Activated CD4-positive, alpha-beta T cell treated with anti-CD3 and anti-CD28 coated beads, Interleukin-2, amount 50 U/mL, for 16 hours (primary cell): ENCODE results near the gene ADH6.
"Not testable (repeated sequence)": the region's sequence is repeated elsewhere in the genome, so short reads cannot be mapped to it uniquely, and the experiment has no call there.

Experiments used
- DNase-seq: peaks from one replicate; pipeline ENCODE4 v3.0.0-alpha.2; 2020

ADH6 gene

DNA sequence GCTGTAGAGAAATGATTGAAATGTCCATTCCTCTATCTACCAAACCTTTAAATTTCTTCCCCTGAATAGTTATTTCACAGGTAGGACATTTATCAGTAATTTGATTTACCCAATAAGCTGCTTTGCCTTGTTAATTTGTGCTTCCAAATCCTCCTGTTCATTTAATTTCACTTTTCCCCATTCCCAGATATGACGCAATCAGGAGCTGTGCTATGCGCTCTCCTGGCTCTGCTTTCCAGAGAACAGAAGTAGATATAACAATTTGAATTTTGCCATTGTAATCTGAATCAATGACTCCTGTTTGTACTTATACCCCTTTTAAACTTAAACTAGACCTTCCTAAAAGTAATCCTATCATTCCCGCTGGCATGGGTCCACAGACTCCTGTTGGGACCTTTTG, 29.1 kb downstream of the ADH6 start:
- not testable (repeated sequence) for DNase-seq

DNA sequence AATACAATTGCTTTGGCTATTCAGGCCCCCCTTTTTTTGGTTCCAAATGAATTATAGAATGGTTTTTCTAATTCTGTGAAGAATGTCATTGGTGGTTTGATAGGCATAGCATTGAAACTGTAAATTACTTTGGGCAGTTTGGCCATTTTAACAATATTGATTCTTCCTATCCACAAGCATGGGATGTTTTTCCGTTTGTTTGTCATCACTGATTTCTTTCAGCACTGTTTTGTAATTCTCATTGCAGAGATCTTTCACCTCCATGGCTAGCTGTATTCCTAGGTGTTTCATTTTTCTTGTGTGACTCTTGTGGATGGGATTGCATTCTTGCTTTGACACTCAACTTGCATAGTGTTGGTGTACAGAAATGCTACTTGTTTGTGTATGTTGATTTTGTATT, 33.0 kb downstream of the ADH6 start:
- no peak for DNase-seq

DNA sequence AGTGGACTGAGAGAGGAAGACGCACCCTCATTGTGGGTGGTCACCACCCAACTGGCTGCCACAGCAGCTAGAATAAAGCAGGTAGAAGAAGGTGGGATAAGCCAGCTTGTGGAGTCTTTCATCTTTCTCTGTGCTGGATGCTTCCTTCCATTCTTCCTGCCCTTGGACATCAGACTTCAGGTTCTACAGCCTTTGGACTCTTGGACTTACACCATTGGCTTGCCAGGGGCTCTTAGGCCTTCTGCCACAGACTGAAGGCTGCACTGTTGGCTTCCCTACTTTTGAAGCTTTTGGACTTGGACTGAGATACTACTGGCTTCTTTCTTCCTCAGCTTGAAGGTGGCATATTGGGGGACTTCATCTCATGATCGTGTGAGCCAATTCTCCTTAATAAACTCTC, 33.5 kb downstream of the ADH6 start:
- DNase-seq: no peak

- DNase-seq: no peak
These were observed 38.5 kb downstream of the ADH6 start for GRCh38 chr4:99180382-99181070.

GRCh38 chr4:99179626-99180025, 39.4 kb downstream of the ADH6 start:
- no peak for DNase-seq

- no peak for DNase-seq
These were observed 39.9 kb downstream of the ADH6 start for GRCh38 chr4:99179178-99179577.

GRCh38 chr4:99166544-99166943, 52.5 kb downstream of the ADH6 start:
- DNase-seq: no peak

DNA sequence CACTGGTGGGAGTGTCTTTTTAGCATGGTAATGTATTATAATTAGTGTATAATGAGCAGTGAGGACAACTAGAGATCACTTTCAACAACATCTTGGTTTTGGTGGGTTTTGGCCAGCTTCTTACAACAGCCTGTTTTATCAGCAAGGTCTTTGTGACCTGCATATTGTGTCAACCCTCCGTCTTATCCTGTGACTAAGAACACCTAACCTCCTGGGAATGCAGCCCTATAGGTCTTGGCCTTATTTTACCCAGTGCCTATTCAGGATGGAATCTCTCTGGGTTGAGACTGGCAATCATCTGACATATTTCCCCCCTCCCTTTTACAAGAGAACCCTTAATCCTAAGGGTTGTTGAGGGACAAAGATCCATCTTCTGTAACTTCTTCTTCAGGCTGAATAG, 53.1 kb downstream of the ADH6 start:
- DNase-seq: no peak

- no peak for DNase-seq
These were observed 57.5 kb downstream of the ADH6 start for GRCh38 chr4:99161373-99162099.

GRCh38 chr4:99159699-99160098, 59.3 kb downstream of the ADH6 start:
- DNase-seq: no peak

GRCh38 chr4:99157478-99157935, 61.5 kb downstream of the ADH6 start:
- DNase-seq: no peak

DNA sequence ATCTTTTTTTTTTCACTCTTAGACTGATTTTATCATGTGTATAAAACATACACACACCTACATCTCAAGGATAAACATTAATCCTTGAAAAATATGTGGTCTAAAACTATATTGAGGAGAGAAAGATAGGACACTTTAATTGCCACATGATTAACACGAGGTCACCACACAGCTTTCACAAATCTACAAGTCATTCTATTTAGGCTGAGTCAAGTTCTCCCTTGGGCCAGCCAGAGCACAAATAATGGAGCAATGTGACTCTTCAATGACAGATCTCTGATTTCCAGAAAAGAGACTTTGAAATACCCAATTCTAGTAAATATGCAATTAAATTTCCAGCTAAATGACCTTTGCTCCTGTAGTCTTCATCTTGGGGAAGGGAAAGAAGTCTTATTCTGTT, 62.1 kb downstream of the ADH6 start:
- DNase-seq: no peak

GRCh38 chr4:99154658-99155342, 64.2 kb downstream of the ADH6 start:
- no peak for DNase-seq
